ENCODE measurements around the gene ECE2. TPM values are rescaled to one million over a fixed set of nuclear protein-coding genes. Genes with fewer than 3 reads are reported as not detected.

The ECE2 gene
- polyA plus RNA-seq, 1 donor, result not detected

GRCh38 chr3:184240384-184241140, 35.3 kb upstream of the ECE2 start:
- DNase-seq, result peak; percentile 51

DNA sequence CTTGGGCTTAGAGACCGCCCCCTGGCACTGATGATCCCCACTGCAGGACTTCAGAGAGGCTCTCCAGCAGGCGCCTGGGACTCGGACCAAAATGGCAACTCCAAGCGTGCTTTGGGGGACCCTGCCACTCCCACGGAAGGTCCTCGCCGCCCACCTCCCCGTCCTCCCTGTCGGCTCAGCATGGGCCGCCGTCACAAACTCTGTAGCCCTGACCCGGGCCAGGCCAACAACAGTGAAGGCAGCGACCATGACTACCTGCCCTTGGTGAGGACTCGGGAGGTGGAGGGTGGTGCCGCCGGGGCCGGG, 34.7 kb upstream of the ECE2 start:
- no peak for DNase-seq

DNA sequence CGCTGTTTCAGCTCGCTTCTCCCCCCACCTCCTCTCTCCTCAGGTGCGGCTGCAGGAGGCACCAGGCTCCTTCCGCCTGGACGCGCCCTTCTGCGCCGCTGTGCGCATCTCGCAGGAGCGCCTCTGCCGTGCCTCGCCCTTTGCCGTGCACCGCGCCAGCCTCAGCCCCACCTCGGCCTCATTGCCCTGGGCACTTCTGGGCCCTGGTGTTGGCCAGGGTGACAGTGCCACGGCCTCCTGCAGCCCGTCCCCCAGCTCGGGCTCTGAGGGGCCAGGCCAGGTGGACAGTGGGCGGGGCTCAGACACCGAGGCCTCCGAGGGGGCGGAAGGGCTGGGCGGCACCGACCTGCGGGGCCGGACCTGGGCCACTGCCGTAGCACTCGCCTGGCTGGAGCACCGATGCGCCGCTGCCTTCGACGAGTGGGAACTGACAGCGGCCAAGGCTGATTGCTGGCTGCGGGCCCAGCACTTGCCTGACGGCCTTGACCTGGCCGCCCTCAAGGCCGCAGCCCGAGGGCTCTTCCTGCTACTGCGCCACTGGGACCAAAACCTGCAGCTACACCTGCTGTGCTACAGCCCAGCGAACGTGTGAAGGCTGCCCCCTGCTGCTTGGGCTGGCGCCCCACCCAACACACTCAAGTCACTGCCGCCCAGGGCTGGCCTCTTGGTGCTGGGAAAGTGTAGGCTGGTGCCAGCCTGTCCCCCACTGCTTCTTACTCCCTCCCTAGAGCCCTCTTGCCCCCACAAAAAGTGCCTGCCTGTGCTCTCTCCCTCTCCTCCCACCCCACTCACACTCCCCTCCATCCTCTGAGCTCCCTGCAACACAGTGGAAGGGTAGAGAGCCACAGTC, 34.1 kb upstream of the ECE2 start:
- DNase-seq, result no peak

DNA sequence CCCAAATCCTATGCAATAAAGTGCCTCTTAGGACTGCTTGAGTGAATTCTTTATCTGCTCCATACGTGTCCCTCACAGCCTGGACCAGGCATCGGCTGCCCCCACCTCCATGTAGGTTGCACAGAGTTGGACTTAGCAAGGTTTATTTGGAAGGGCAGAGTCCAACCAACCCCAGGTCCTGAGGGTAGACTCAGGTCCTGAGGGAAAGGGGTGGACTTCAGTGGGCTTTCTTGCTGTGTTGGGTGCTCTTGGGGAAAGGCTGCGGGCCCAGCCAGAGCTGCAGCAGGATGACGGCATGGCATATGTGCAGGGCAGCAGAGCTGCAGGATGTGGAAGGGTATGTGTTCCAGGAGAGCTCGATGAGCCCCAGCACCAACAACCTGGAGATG, 33.5 kb upstream of the ECE2 start:
- DNase-seq, result no peak

DNA sequence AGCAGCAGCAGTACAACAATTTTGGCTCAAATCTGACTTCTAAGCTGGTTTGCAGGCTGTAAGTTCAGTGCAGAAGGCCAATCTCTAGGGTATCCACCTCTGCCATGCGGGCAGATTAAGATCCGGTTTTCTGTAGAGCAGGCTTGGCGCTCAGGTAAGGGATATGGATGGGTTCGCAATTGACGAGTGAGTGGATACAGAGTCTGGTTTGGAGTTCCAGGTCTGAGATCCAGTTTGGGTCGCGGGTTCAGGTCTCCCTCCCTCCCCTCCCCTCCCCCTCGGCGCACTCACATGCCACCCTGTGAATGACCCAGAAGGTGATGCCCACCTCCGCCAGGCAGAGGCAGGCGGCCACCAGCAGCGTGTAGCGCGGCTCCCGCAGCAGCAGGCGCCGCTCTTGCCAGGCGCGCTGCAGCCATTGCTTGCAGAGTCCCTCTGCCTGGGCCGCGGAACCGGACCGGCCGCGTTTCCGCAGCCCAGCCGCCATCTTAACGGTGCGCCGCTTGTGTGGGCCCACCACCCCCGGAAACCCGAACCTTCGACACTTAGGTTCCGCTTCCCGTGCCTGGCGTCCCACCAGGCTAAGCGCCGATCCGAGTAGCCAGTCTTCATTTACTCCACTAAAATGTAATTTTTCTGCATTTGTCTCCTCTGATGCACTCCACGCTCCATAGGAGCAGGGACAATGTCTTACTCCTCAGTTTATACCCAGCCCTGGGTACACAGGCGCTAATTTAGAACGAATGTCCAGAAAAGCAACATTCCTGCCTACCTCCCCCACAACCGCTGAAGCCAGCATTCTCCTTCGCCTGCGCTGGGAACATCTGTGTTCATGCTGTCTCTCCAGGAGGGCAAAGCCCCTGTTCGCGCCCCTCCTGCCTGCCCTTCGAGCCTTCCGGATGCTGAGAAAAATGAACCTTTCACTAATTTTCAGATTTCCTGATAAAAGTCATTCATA, 27.1 kb upstream of the ECE2 start, which contains the start of gene ALG3:
Gene ALG3 (minus strand): TSS at position 509 of the 958 bp plus-strand sequence. CDS start 22 bp downstream, at position 487.
- DNase-seq, result peak; percentile 91

DNA sequence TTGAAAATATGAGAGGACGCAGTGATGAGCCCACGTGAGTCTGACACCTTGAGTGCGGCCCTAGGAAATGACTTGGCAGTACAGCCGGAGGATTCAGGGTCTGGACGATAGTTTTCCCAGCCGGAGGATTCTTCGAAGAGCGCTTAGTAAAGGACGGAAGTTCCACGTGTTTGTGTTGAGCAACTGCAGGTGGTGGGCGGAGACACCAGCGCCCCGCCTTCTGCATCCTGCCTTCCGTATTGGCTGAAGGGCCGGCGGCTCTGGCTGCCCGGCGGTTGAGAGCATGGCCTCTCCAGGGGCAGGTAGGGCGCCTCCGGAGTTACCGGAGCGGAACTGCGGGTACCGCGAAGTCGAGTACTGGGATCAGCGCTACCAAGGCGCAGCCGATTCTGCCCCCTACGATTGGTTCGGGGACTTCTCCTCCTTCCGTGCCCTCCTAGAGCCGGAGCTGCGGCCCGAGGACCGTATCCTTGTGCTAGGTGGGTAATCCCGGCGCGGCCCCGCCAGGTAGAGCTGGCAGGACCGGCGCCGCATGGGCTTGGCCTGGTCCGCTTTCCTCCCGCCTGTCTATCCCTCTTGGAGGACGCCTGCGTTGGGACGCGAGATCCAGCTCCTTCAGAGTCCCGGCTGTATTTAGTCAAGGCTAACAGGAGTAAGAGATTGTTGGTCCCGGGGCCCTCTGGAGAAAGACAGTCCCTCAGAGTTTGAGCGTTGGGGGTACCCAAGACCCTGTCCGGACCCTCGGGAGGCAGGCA, 26.2 kb upstream of the ECE2 start, which contains the start of gene EEF1AKMT4:
Gene EEF1AKMT4 (plus strand): TSS at position 261 of the 755 bp plus-strand sequence. CDS start 23 bp downstream, at position 284.
- peak; percentile 94 for DNase-seq

DNA sequence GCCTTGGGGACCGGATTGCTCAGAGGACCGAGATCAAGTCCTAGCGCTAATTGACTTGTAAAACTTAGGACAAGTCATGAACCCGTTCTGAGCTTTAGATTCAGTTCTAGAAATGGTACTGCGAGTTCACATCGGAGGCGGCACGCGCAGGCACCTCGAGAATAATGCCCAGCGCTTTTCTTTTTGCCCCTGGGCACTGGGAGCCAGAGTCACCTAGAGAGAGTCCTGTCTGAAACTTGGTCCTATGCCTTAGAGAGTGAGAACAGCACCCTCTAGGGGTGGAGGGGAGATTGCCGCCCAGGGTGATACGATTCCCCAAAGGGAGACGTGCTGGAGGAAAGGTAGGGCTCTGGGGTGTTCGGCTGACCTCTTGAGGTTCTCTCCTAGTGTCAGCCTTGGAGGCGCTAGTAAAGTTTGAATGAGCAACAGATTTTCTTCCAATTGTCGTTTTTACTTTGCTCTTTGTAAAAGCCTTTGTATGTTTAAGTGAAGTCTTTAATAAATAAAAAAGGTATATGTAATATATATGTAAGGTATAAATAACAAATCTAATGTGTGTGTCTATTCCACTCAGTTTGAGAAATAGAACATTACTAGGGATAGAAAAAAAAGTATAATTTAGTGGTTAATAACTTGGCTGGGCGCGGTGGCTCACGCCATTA, 25.5 kb upstream of the ECE2 start:
- peak; percentile 54 for DNase-seq

DNA sequence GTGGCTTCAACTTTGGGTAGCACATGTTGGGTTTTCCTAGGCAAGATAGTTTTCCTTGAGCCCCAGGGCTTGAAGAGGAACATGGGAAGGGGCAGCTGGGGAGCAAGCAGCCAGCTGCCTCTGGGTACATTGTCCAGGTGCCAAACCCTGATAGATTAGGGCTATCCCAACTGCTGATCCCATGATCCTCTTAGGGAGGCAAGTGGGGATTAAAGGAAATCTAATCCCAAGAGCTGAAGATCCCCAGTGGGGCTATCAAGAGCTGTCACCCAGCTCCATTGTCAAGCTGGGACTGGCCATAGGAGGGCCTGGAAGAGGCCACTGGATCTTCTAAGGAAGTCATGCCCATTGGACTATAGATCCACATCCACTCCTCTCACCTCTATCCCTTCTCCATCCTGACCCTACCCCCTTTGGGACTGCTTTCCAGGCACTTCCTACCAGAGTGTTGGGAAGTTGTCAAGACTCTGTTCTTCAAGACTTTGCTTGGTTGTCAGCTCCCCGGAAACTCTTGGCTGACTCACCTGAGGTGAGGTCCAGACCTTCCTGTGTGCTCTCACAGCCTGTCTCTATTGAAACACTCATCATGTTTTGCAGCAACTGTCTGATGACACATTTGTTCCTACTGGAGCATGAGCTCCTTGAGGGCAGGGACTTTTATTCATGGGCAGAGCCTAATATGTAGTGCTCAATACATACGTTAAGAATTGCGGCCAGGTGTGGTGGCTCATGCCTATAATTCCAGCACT, 20.4 kb upstream of the ECE2 start:
- no peak for DNase-seq

DNA sequence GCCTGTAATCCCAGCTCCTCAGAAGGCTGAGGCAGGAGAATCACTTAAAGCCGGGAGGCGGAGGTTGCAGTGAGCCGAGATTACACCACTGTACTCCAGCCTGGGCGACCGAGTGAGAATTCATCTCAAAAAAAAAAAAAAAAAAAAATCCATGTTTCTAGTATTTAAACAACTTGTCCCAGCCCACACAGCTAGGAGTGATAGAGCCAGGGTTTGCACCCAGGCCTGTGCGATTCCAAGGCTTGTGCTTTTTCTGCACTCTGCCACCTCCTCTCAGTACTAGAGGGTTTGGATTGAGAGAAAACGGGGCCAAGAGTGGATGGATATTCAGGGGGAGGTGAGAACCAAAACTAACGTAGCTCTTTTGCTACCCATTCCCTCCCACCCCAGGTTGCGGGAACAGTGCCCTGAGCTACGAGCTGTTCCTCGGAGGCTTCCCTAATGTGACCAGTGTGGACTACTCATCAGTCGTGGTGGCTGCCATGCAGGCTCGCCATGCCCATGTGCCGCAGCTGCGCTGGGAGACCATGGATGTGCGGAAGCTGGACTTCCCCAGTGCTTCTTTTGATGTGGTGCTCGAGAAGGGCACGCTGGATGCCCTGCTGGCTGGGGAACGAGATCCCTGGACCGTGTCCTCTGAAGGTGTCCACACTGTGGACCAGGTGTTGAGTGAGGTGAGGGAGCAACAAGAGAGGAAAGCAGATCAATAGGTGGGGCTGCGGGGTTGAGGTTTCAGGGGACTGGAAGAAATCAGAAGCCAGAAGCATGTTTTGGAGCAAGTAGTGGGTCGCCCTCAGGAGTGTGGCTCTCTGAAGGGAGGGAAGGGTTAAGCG, 18.5 kb upstream of the ECE2 start:
- DNase-seq, result no peak

GRCh38 chr3:184258926-184259325, 16.9 kb upstream of the ECE2 start:
- DNase-seq, result no peak

DNA sequence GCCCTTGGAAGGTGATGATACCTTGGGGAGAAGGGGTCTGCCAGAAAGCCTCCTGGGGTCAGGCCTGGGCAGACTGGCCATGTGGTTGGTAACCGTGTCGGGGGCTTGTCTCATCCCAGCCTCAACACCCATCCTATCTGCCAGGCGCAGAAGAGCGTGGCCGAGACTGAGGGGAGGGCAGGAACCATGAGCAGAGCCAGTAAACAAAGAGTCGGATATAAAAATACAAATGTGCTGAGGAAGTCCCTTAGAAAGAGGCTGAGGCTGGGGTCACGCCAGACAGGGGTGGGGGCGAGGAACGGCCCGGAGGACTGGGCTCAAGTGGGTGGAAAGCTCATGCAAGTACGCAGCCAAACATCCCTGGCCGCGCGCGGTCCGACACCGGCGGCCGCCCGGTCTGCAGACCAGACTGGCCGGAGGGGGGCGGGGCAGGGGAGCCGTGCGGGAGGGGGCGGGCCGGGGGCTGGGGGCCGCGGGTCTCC, 16.4 kb upstream of the ECE2 start:
- no peak for DNase-seq

DNA sequence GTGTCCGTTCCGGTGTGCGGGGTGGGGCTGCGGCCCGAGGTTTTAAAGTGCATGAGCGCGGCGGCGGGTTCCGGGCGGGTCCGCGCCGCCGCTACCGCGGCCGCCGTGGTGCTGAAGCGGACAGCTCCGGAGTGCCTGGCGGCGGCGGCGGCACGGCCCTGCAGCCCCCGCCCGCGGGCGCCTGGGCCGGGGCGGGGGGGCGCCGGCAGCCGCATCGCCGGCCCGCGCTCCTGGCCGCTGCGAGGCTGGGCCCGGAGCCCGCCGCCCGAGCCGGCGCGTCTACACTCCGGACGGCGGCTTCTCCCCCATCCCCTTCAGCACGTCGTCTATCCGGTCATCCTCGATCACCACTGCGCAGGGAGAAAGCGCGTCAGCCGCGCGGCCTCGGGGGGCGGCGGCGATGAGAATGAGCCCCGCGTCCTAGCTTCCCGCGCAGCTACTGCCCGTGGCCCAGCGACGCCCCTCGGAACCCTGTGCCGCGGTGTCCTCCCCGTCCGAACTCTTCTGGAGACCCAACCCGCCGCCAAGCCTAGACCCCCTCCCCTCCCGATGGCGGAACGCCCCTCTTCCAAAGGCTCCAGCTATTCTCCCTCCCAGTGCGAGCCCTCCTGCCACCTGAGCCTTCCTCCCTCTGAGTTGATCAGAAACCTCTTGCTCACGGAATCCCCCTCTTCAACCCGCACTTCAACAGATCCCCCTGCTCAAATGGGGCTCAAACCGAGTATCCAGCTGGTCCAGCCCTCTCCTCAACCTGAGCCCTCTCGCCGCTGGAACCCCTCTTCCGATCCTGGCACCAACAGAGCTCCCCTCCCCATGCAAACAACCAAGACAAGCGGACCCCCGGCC, 15.7 kb upstream of the ECE2 start:
- DNase-seq, result peak; percentile 53

- DNase-seq, result no peak
Observed at GRCh38 chr3:184260724-184261269, 15.0 kb upstream of the ECE2 start.

GRCh38 chr3:184261270-184261853, 14.5 kb upstream of the ECE2 start, which contains the start of gene CAMK2N2:
Gene CAMK2N2 (minus strand): TSS chr3:184261553. CDS start chr3:184261285, 268 bp downstream.
- DNase-seq, result no peak

DNA sequence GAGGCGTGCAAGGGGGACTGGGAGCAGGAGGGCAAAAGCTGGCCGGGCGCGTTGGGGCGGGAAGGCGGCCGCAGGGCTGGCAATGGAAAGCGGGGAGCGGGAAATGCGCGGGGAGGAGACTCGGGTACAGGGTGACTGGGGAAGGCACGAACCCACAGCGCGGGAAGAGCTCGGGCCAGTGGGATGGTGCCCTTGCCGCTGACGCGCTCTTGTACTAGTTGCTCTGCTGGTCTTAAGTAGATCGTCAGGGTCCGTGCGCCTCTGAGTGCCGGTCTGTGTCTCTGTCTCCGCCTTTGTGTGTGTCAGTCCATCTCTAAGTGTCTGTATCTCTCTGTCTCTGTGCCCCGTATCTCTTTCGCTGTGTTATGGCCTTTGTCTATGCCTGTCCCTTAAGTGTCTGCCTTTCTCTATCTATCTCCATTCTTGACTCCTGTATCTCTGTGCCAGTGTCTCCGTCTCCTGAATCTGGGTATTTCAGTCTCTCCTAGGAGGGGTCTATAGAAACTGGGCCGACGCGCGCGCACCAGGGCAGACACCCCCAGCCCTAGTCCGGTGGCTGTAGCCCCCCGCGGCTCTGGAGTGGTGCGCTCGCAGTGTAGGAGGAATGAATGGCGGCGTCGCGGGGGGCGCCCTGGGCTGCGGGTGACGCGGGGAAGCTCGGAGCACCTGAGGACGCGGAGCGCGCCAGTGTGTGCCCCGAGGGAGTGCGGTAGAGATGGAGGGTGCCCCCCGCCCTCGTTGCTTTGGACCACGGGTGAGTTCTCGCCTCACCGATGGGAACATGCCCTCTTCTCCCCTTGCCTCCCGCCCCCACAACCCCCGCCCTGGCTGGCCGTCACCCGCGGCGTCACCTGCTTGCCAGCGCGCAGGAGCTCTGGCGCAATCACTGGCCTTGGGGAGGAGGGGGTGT, 13.7 kb upstream of the ECE2 start:
- no peak for DNase-seq

DNA sequence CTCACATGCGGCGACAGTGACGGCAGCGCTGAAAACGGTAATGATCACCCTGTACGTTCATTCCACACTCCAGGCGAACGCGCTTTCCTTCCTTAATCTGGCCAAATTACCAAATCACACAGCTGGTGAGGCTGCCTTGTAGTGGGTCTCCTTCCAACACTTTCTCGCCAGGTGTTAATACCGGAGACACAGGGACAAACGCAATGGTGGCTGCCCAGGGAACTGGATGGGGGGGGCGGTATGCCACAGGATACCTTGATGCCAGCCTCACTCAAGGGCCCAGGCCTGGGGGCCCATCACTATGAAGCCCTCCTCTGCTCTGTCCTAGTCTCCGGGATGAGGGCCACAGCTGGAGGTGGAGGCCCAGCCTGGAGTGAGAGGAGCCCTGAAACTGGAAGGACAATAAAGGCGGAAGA, 13.1 kb upstream of the ECE2 start:
- no peak for DNase-seq
